DND-41 (cell line): ENCODE data around the gene ANO2.

Source experiments
- ATAC-seq: fragments of 200-7000 bp; cut with Tn5 transposase; 3 replicates; pipeline ENCODE4 v1.9.1; 2021; ENCODE audit warnings: low read depth; ENCODE audit not compliant: insufficient read depth
- DNase-seq: peaks from one replicate; pipeline ENCODE4 v3.0.0-alpha.2; 2020
- H2AFZ ChIP-seq: 2 replicates; pipeline ENCODE4 v1.6.0; 2012; ENCODE audit warnings: low read depth, low read length
- H3K27ac ChIP-seq: 2 replicates; pipeline ENCODE4 v1.5.1; 2012; ENCODE audit warnings: low read length, inconsistent platforms
- H3K27me3 ChIP-seq: fragments of 200-600 bp; sonication (generic); 2 replicates; pipeline ENCODE4 v1.6.0; 2012; ENCODE audit warnings: low read length, mild to moderate bottlenecking, inconsistent platforms; ENCODE audit not compliant: insufficient read depth, poor library complexity
- H3K36me3 ChIP-seq: 2 replicates; pipeline ENCODE4 v1.5.1; 2012; ENCODE audit warnings: low read length, inconsistent platforms; ENCODE audit not compliant: insufficient read depth
- H3K4me1 ChIP-seq: 2 replicates; pipeline ENCODE4 v1.5.1; 2012; ENCODE audit warnings: mild to moderate bottlenecking, low read length; ENCODE audit not compliant: insufficient read depth
- H3K4me2 ChIP-seq: 2 replicates; pipeline ENCODE4 v1.6.0; 2012; ENCODE audit warnings: mild to moderate bottlenecking, moderate library complexity, low read length, inconsistent platforms; ENCODE audit not compliant: insufficient read depth
- H3K4me3 ChIP-seq, 2 experiments: fragments of 200-600 bp in 1 of 2; shearing (Covaris generic) in 1 of 2; 2 replicates each; pipeline ENCODE4 v1.5.1; 2012 to 2016; ENCODE audit warnings: inconsistent platforms in 2 of 2, low read length in 2 of 2, mild to moderate bottlenecking in 2 of 2, low read depth in 1 of 2, moderate library complexity in 1 of 2
- H3K79me2 ChIP-seq: 2 replicates; pipeline ENCODE4 v1.6.0; 2012; ENCODE audit warnings: low read length, inconsistent platforms; ENCODE audit not compliant: insufficient read depth
- H3K9ac ChIP-seq: 2 replicates; pipeline ENCODE4 v1.6.0; 2012; ENCODE audit warnings: low read depth, mild to moderate bottlenecking, inconsistent platforms, low read length, moderate library complexity
- H3K9me3 ChIP-seq: 2 replicates; pipeline ENCODE4 v1.5.1; 2012; ENCODE audit warnings: low read length, moderate library complexity, mild to moderate bottlenecking, inconsistent platforms; ENCODE audit not compliant: insufficient read depth, severe bottlenecking
- H4K20me1 ChIP-seq: 2 replicates; pipeline ENCODE4 v1.6.0; 2012; ENCODE audit warnings: low read length; ENCODE audit not compliant: insufficient read depth
- CTCF ChIP-seq: IDR thresholded peaks from 2 replicates; pipeline ENCODE4 v1.5.1; 2012; ENCODE audit warnings: borderline replicate concordance, low read length, moderate library complexity, mild to moderate bottlenecking; ENCODE audit not compliant: poor library complexity, severe bottlenecking; ENCODE audit errors: extremely low read depth
- EZH2 ChIP-seq: IDR thresholded peaks from 3 replicates; pipeline ENCODE4 v1.6.1; 2012; ENCODE audit warnings: borderline replicate concordance, low read depth, mild to moderate bottlenecking, moderate library complexity, low read length, inconsistent platforms; ENCODE audit not compliant: severe bottlenecking

Gene ANO2

GRCh38 chr12:5900076-5900475 is 45.0 kb downstream of the ANO2 start:
- ATAC-seq (no peak), DNase-seq (no peak)
- no peak for TF ChIP-seq EZH2
- TF ChIP-seq CTCF, result no peak
- Histone ChIP-seq H3K36me3 (no peaks in the 10 kb centered on the region), H3K79me2 (no peaks in the 10 kb centered on the region), H3K4me1 (no peaks in the 10 kb centered on the region), H3K9ac (no peak overlapping the region), H4K20me1 (no peaks in the 10 kb centered on the region), H3K4me3 (no peak overlapping the region), H3K27ac (no peak overlapping the region), H3K27me3 (peaks cover 5% of the 10 kb centered on the region), H3K4me2 (no peak overlapping the region), H3K9me3 (no peaks in the 10 kb centered on the region), H2AFZ (no peak overlapping the region)

- no peak overlapping the region for H3K4me3 ChIP-seq
- peaks cover 5% of the 10 kb centered on the region for H3K27me3 ChIP-seq
- H3K4me1 ChIP-seq, result no peaks in the 10 kb centered on the region
- no peak overlapping the region for H3K27ac ChIP-seq
- H3K9ac ChIP-seq, result no peak overlapping the region
- no peaks in the 10 kb centered on the region for H3K9me3 ChIP-seq
- H2AFZ ChIP-seq, result no peak overlapping the region
- no peak for TF ChIP-seq EZH2
- no peak for DNase-seq
- no peak for ATAC-seq
- H3K79me2 ChIP-seq, result no peaks in the 10 kb centered on the region
- no peak overlapping the region for H3K4me2 ChIP-seq
- H3K36me3 ChIP-seq, result no peaks in the 10 kb centered on the region
- no peaks in the 10 kb centered on the region for H4K20me1 ChIP-seq
Observed at GRCh38 chr12:5899675-5900074, 45.4 kb downstream of the ANO2 start.

GRCh38 chr12:5898874-5899273 is 46.2 kb downstream of the ANO2 start:
- Histone ChIP-seq H3K4me3 (no peak overlapping the region), H3K79me2 (no peaks in the 10 kb centered on the region), H3K36me3 (no peaks in the 10 kb centered on the region), H3K9ac (no peak overlapping the region), H3K27ac (no peak overlapping the region), H3K4me1 (no peaks in the 10 kb centered on the region), H3K4me2 (no peak overlapping the region), H4K20me1 (no peaks in the 10 kb centered on the region), H3K27me3 (peaks cover 5% of the 10 kb centered on the region), H2AFZ (no peak overlapping the region), H3K9me3 (no peaks in the 10 kb centered on the region)
- TF ChIP-seq CTCF, result peak; percentile 26
- no peak for TF ChIP-seq EZH2
- ATAC-seq (no peak), DNase-seq (no peak)

- Histone ChIP-seq H3K27ac (no peak overlapping the region), H3K36me3 (no peaks in the 10 kb centered on the region), H3K27me3 (peaks cover 4% of the 10 kb centered on the region), H2AFZ (no peak overlapping the region; the same call in 1 of the 2 replicates), H3K4me2 (no peak overlapping the region), H3K9ac (no peak overlapping the region), H3K79me2 (no peaks in the 10 kb centered on the region), H3K4me3 (no peak overlapping the region), H3K9me3 (no peaks in the 10 kb centered on the region), H3K4me1 (no peaks in the 10 kb centered on the region), H4K20me1 (no peaks in the 10 kb centered on the region)
- peak; percentile 36 for DNase-seq
- no peak for ATAC-seq
- no peak for TF ChIP-seq EZH2
- TF ChIP-seq CTCF, result peak; percentile 34
Observed at GRCh38 chr12:5889381-5890047, 55.5 kb downstream of the ANO2 start.
